Measurements from ENCODE around the gene NUAK2. TPM values are rescaled to one million over a fixed set of nuclear protein-coding genes. Genes with fewer than 3 reads are reported as not detected.

NUAK2 gene
- total RNA-seq, 1 experiment from 2014 or later, result 0.45 TPM

GRCh38 chr1:205350691-205351141 lies 29.2 kb upstream of the NUAK2 start:
- no peak for DNase-seq (ENCODE audit: low spot score)
- Histone ChIP-seq H3K4me1 (ENCODE audit: insufficient read depth, low read length, poor library complexity, severe bottlenecking) (peaks cover 8% of the 10 kb centered on the region), H3K4me3 (ENCODE audit: low read depth, low read length, poor library complexity, severe bottlenecking) (no peak overlapping the region)

GRCh38 chr1:205350124-205350523 lies 28.6 kb upstream of the NUAK2 start:
- no peak overlapping the region for H3K27ac ChIP-seq (ENCODE audit: low read depth, low read length, poor library complexity, severe bottlenecking)
- intact Hi-C loops (cut with micrococcal nuclease; ENCODE audit: unreplicated experiment), result no loop called here

More at GRCh38 chr1:205350691-205351141, 29.2 kb upstream of the NUAK2 start:
- Histone ChIP-seq H3K27ac (ENCODE audit: low read depth, low read length, poor library complexity, severe bottlenecking) (no peak overlapping the region), H3K9me3 (ENCODE audit: low read depth, low read length, poor library complexity, severe bottlenecking) (no peaks in the 10 kb centered on the region), H3K27me3 (replicated peaks; ENCODE audit: insufficient read depth, low read depth, low read length, poor library complexity) (no peaks in the 10 kb centered on the region), H3K36me3 (ENCODE audit: insufficient read depth, low read length, poor library complexity, severe bottlenecking) (no peaks in the 10 kb centered on the region)
- no TSS peak for BruUV-seq (replicated peaks)
- ChIA-PET CTCF (interaction anchor here (1.1 kb wide), 2 partner anchors 135 to 174 kb away, joined by 3 to 4 read pairs; no protein-coding TSS in a partner anchor), POLR2A (ENCODE audit: low non-redundant PET) (no interaction called here)
- TF ChIP-seq, protein P1, sequence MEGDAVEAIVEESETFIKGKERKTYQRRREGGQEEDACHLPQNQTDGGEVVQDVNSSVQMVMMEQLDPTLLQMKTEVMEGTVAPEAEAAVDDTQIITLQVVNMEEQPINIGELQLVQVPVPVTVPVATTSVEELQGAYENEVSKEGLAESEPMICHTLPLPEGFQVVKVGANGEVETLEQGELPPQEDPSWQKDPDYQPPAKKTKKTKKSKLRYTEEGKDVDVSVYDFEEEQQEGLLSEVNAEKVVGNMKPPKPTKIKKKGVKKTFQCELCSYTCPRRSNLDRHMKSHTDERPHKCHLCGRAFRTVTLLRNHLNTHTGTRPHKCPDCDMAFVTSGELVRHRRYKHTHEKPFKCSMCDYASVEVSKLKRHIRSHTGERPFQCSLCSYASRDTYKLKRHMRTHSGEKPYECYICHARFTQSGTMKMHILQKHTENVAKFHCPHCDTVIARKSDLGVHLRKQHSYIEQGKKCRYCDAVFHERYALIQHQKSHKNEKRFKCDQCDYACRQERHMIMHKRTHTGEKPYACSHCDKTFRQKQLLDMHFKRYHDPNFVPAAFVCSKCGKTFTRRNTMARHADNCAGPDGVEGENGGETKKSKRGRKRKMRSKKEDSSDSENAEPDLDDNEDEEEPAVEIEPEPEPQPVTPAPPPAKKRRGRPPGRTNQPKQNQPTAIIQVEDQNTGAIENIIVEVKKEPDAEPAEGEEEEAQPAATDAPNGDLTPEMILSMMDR (conservative IDR thresholded peaks at IDR 0.05; ENCODE audit: low read depth, low read length), result no peak
- TF ChIP-seq EZH2 (IDR thresholded peaks at IDR 0.05; ENCODE audit: borderline replicate concordance, low read depth, low read length, poor library complexity, severe bottlenecking), result no peak
- intact Hi-C loops (cut with micrococcal nuclease; ENCODE audit: unreplicated experiment), result no loop called here

GRCh38 chr1:205348554-205349487 lies 27.3 kb upstream of the NUAK2 start:
- no peak for TF ChIP-seq EZH2 (IDR thresholded peaks at IDR 0.05; ENCODE audit: borderline replicate concordance, low read depth, low read length, poor library complexity, severe bottlenecking)
- TF ChIP-seq, protein P1 (conservative IDR thresholded peaks at IDR 0.05; ENCODE audit: low read depth, low read length), result no peak
- ChIA-PET POLR2A (ENCODE audit: low non-redundant PET) (interaction anchor here (0.5 kb wide), 1 partner anchor 284 kb away, joined by 3 read pairs; no protein-coding TSS in a partner anchor), CTCF (interaction anchor here (0.5 to 1.6 kb wide), 3 partner anchors 24 to 136 kb away, joined by 3 to 8 read pairs (median 5); no protein-coding TSS in a partner anchor)
- BruUV-seq (replicated peaks), result no TSS peak
- Histone ChIP-seq H3K36me3 (ENCODE audit: insufficient read depth, low read length, poor library complexity, severe bottlenecking) (no peaks in the 10 kb centered on the region), H3K4me1 (ENCODE audit: insufficient read depth, low read length, poor library complexity, severe bottlenecking) (peaks cover 9% of the 10 kb centered on the region), H3K4me3 (ENCODE audit: low read depth, low read length, poor library complexity, severe bottlenecking) (no peak overlapping the region), H3K27ac (ENCODE audit: low read depth, low read length, poor library complexity, severe bottlenecking) (no peak overlapping the region), H3K27me3 (replicated peaks; ENCODE audit: insufficient read depth, low read depth, low read length, poor library complexity) (peaks cover 12% of the 10 kb centered on the region), H3K9me3 (ENCODE audit: low read depth, low read length, poor library complexity, severe bottlenecking) (no peaks in the 10 kb centered on the region)
- intact Hi-C loops (cut with micrococcal nuclease; ENCODE audit: unreplicated experiment), result no loop called here
- DNase-seq (ENCODE audit: low spot score), result peak; percentile 73

More at GRCh38 chr1:205350124-205350523, 28.6 kb upstream of the NUAK2 start:
- TF ChIP-seq EZH2 (IDR thresholded peaks at IDR 0.05; ENCODE audit: borderline replicate concordance, low read depth, low read length, poor library complexity, severe bottlenecking), result no peak
- TF ChIP-seq, protein P1 (conservative IDR thresholded peaks at IDR 0.05; ENCODE audit: low read depth, low read length), result no peak
- CTCF ChIA-PET, result interaction anchor here (1.1 kb wide), 2 partner anchors 135 to 174 kb away, joined by 3 to 4 read pairs; no protein-coding TSS in a partner anchor
- H3K27me3 ChIP-seq (replicated peaks; ENCODE audit: insufficient read depth, low read depth, low read length, poor library complexity), result no peaks in the 10 kb centered on the region
- BruUV-seq (replicated peaks), result no TSS peak
- peaks cover 8% of the 10 kb centered on the region for H3K4me1 ChIP-seq (ENCODE audit: insufficient read depth, low read length, poor library complexity, severe bottlenecking)
- POLR2A ChIA-PET (ENCODE audit: low non-redundant PET), result no interaction called here
- H3K4me3 ChIP-seq (ENCODE audit: low read depth, low read length, poor library complexity, severe bottlenecking), result no peak overlapping the region
- no peaks in the 10 kb centered on the region for H3K36me3 ChIP-seq (ENCODE audit: insufficient read depth, low read length, poor library complexity, severe bottlenecking)
- no peaks in the 10 kb centered on the region for H3K9me3 ChIP-seq (ENCODE audit: low read depth, low read length, poor library complexity, severe bottlenecking)
- DNase-seq (ENCODE audit: low spot score), result no peak

All from A673 (cell line).